ENCODE data around the gene NR1D1. TPM values are rescaled to one million over a fixed set of nuclear protein-coding genes. Genes with fewer than 3 reads are reported as not detected.

NR1D1 gene
- total and polyA plus RNA-seq, 2 of the 13 experiments (the other 11 are each of a cell fraction or from before 2014, with no cell fraction given) = 2.1 to 2.7 TPM

- TF ChIP-seq PHF20 (CRISPR knock-in tag; IDR thresholded peaks at IDR 0.05) = no peak
- no peak for TF ChIP-seq NFATC3 (CRISPR knock-in tag; IDR thresholded peaks at IDR 0.05)
- no peak for TF ChIP-seq ZNF546 (CRISPR knock-in tag; conservative IDR thresholded peaks at IDR 0.05)
- TF ChIP-seq, protein P1, sequence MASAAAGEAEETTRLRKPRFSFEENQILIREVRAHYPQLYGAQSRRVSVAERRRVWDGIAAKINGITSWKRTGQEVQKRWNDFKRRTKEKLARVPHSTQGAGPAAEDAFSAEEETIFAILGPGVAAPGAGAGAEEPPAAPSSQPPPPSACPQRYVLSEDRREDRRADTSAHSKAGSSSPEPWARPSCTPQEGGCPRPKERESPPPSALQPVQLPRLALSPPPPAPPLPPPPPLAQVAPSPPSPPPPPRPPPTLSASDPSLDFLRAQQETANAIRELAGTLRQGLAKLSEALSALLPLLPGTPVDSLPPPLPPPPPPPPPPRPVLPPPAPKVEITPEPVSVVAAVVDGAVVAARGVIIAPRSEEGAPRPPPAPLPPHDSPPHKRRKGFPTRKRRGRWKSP (CRISPR knock-in tag; IDR thresholded peaks at IDR 0.05) = 0 out of 2 replicates have a peak, but pooled peaks have one; percentile 9
- TF ChIP-seq ZNF740 (CRISPR knock-in tag; IDR thresholded peaks at IDR 0.05) = no peak
- TF ChIP-seq GMEB2 (CRISPR knock-in tag; IDR thresholded peaks at IDR 0.05; ENCODE audit: low read depth) = no peak
- TF ChIP-seq TBX3 (IDR thresholded peaks at IDR 0.05; ENCODE audit: borderline replicate concordance) = no peak
- no peak for TF ChIP-seq ZBTB7A (CRISPR knock-in tag; IDR thresholded peaks at IDR 0.05)
- peak; percentile 22; the same call in 1 of the 2 replicates for TF ChIP-seq SALL2 (CRISPR knock-in tag; IDR thresholded peaks at IDR 0.05)
- TF ChIP-seq THYN1 (CRISPR knock-in tag; IDR thresholded peaks at IDR 0.05; ENCODE audit: borderline replicate concordance, low read depth) = no peak
- TF ChIP-seq KAT2B (IDR thresholded peaks at IDR 0.05; ENCODE audit: borderline replicate concordance, low read depth, low read length) = no peak
- no peak for TF ChIP-seq ZNF24 (IDR thresholded peaks at IDR 0.05)
- TF ChIP-seq FOXJ3 (CRISPR knock-in tag; IDR thresholded peaks at IDR 0.05; ENCODE audit: borderline replicate concordance) = peak; percentile 27; the same call in 1 of the 2 replicates
- 0 out of 2 replicates have a peak, but pooled peaks have one; percentile 42 for TF ChIP-seq ZNF619 (CRISPR knock-in tag; IDR thresholded peaks at IDR 0.05)
- no peak for TF ChIP-seq PAF1 (CRISPR knock-in tag; IDR thresholded peaks at IDR 0.05)
- no peak for TF ChIP-seq ZBTB33 (CRISPR knock-in tag; IDR thresholded peaks at IDR 0.05)
- TF ChIP-seq CCAR2 (optimal IDR thresholded peaks at IDR 0.05; ENCODE audit: low read depth, low read length) = no peak
- no peak for TF ChIP-seq HIVEP1 (CRISPR knock-in tag; IDR thresholded peaks at IDR 0.05)
- TF ChIP-seq WIZ (CRISPR knock-in tag; IDR thresholded peaks at IDR 0.05) = no peak
- TF ChIP-seq GATAD2A (CRISPR knock-in tag; IDR thresholded peaks at IDR 0.05) = 0 out of 2 replicates have a peak, but pooled peaks have one; percentile 7
- TF ChIP-seq XRCC5 (optimal IDR thresholded peaks at IDR 0.05; ENCODE audit: low read length) = peak; percentile 36
- no peak for TF ChIP-seq KLF6 (CRISPR knock-in tag; IDR thresholded peaks at IDR 0.05)
- no peak for TF ChIP-seq TRAFD1 (CRISPR knock-in tag; IDR thresholded peaks at IDR 0.05; ENCODE audit: borderline replicate concordance)
- no peak for TF ChIP-seq RAD21 (CRISPR knock-in tag; IDR thresholded peaks at IDR 0.05)
Measured at GRCh38 chr17:40124279-40125141, 24.1 kb upstream of the NR1D1 start (continued).
